GM21526 (cell line): Measurements from ENCODE around the gene MAP7D2.
A peak's percentile ranks its signal among the peaks of the same experiment; 100 is the strongest.

Source experiments
- ATAC-seq: cut with Tn5 transposase; IDR thresholded peaks from one replicate; pipeline ENCODE4 v1.9.1; 2021; ENCODE audit warnings: moderate library complexity; ENCODE audit not compliant: unreplicated experiment, low FRiP score

Gene MAP7D2

DNA sequence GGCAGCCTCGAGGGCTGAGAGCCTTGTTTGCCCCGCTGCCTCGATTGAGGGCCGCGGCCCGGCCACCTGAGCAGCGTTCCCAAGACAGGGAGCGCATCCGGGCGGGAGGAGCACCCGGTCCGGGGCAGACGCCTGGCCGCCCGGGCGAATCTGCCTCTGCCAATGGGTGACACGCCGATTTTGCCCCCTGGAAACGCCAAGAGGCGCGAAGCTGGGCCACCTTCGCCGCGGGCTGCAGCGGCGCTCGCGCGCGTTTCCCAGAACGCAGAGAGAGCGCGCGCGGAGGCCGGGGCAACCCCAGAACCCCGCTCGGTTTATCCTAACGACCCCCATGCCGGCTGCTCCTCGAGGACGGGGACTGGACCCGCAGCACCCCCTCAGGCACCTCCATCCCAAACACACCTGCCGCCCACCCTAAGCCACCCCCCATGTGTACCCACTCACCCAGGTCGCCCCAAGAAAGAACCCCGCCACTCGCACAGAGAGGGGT, 575 bp downstream of the MAP7D2 start:
- ATAC-seq, result no peak

DNA sequence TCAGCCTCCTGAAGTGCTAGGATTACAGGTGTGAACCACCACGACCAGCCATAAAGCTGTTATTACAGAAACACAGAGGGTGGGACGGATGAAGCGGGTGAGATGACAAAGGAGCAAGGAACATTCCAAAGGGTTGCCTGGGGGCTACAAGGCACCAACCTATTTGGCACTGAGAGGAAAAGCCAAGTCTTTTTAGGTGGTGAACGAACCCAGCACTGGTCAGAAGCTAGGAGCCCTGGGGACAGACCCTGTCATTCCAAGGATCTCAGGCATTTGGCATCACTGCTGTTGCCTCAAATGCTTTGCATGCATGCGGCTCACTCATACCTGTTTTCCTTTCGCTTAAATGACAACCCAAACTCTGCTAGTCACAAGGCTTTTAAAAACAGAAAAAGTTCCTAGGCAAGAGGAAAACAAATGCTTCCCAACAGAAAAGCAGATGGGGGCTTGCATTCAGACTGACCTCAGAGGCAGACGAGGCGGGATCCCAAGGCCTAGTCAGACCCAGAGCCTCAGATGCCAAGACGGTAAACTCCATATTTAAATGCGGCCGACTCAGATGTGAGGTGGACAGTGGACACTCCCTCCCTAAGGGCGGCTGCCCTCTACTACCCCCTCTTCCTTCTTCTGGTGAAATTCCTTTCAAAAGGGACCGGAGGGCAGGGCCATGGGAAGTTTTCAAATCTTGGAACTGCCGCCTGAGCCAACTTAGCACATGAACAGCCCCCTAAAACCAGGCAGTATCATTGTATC, 4.5 kb downstream of the MAP7D2 start:
- ATAC-seq, result no peak

DNA sequence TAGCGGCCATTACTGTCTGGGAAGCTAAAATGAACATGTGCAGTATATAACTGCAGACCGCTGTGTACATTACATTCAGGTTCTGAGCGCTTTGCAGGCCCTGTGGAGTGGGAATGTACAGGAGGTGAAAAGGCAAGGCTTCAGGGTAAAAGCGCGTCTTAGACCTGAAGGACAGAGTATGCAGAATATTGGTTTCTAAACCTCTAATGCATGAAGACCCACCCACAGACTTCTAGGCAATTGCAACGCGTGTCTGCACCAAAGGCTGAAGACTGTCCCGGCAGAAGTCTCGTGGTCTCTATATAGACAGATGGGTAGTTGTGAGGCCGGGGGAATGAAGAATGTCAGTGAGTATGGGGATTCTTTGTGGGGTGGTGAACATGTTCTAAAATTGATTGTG, 5.4 kb downstream of the MAP7D2 start:
- no peak for ATAC-seq

DNA sequence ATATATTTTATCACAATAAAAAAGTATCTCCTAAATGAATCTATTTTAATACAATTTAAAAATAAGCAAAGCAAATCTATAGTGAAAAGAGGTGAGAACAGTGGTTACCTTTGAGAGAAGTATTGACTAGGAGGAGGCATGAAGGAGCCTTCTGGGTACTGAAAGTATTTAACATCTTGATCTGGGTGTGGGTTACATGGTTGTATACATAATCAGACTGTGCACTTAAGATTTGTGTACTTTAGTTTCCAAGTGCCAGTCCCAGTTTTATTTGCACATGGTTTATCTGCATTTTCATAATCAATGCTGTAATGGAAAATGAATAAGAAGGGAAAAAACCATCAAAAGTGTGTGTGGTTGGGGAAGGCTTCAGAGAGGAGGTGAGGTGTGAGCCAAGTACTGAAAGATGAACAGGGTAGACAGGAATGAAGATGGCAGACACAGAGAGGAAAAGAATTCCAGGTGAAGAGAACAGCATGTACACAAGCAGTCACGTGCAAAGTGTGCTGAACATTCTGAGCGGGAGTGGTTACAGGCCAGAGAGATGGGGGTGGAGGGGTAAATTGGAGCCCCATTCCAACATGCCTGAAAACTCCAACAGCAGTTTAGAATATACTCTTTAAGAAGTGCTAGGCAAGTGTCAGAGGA, 14.6 kb downstream of the MAP7D2 start:
- no peak for ATAC-seq

DNA sequence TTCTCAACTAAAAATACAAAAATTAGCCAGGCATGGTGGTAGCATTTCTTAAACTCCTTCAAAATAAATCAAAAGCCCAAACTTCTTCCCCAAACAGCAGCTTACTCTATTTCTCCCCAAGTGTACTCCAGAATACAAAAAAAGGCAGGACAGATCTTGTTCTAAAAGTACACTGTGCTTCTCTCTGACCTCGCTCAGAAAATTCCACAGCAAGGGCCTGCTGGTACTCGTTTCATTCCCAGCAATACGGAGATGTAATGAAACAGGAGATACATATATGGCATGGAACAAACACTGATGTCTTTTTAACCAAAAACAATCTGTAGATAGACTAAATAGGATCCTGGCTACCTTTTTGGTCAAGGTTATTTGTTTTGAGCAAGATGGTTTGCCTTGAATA, 25.2 kb downstream of the MAP7D2 start:
- no peak for ATAC-seq

DNA sequence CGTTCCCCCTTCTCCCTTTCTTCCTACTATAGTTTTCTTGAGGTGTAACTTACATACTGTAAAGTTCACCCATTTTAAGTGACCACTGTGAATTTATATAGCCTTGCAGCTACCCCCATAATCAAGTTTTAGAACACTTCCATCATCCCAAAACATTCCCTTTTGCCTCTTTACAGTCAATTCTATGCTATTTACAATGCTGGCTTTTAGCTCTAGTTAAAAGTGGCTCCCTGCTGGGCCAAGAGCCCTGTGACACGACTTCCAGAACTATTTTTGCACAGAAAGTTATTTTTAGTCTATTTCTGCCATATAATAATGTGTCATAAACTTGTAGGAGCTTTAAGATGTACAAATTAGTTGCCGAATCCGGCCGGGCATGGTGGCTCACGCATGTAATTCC, 26.9 kb downstream of the MAP7D2 start:
- no peak for ATAC-seq

DNA sequence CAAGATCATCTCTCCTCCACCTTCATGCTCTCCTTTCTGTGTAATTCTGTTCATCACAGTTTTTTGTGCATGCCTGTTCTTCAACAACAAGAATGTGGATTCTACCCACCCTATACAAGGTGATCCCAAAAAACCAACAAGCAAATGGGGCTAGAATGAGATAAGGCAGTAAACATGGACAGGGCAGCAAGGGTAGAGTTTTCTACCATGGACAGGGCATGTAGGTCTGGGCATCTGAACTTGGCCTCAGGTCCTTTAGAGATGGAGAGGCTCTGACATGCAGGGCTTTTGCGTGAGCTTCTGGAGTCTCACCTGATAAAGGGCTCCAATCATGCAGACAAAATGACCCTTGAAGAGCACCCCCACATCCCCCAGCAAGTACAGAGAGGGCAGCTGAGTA, 36.4 kb downstream of the MAP7D2 start:
- no peak for ATAC-seq

DNA sequence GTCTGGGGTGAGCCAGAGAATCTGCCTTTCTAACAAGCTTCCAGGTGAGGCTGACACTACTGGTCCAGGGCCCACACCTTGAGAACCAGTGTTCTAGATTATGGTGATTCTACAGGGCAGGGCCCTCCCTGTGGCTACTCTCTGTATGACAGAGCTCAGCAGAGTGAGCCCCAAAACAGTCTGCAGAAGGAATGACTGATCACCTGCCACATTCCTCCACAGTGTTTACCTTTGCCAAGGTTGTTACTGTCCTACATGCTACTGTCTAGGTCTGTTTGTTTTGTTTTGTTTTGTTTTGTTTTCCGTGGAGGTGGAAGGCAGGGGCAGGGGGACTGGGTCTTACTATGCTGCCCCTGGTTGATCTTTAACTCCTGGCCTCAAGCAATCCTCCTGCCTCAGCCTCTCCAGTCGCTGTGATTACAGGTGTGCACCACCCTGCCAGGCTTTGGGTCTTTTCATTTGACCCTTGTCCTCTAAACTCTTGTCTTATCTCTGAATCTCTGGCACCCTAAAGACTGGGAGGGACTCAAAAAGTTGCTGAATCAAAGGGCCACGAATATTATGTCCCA, 45.1 kb downstream of the MAP7D2 start:
- no peak for ATAC-seq

DNA sequence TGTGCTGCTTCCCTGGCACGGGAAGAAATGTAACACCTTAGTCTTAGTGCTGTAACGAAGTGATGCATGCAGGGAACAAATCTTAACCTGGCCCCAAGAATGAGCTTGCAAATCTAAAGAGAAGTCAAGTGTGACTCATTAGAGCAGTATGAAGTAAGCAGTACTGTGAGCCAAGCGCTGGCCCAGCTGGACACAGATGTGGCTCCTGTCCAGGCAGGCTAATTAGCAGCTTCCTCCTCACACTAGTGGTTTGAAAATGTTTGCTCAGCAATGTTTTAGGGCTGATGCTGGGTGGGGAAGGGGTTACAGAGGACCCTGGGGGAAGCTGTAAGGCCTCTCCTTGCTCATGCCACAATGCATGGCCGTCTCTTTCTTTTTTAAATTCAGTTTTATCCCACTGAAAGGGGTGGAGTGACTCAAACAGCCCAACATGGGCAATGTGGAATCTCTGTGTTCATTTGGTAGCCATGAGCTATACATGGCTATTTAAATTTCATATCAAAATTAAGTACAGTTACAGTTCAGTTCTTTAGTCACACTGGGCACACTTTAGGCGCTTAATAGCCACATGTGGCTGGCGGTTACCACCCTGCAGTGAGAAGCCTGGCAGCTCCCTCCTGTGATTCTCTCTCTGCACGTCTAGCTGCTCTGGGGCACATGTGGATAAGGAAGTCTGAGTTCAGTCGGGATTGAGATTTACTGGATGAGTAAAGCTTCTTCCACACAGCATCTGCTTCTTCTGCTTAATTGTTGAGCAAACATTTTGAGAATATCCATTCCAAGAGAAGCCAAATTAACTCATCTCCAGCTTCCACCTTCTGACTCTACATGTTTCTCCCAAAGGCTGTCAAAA, 48.8 kb downstream of the MAP7D2 start:
- ATAC-seq, result no peak

DNA sequence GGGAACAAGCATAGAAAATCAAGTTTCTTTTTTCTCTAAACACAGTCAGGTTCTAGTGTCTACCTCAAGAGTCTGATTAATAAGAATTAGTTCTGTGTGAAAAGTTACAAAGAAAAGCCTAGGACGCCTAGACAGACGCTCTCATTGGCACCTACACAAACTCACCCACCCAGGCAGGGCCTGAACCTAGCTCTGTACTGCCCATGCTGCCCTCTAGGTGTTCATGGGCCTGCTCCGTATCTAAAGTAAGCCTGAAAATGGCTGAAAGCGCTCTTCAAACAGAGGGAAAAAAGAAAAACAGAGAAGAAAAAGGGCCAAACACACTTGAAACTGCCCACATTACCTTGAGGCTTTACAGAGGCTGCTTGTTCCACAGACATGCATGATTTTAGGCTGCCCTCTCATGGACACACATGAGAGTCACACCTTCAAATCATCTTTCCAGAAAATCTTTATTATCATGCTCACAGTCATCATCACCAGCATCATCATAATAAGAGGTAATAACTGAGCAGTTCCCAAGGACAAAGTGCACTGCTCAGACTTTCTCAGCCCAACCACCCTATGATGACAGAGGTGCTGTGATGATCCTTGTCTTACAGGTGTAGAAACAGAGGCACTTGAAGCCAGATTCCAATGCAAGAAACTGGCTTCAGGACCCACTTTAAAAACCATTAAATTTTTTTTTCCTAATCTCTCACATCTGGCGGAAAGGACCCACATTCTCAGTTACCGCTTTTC, 49.6 kb downstream of the MAP7D2 start:
- peak; percentile 70 for ATAC-seq

DNA sequence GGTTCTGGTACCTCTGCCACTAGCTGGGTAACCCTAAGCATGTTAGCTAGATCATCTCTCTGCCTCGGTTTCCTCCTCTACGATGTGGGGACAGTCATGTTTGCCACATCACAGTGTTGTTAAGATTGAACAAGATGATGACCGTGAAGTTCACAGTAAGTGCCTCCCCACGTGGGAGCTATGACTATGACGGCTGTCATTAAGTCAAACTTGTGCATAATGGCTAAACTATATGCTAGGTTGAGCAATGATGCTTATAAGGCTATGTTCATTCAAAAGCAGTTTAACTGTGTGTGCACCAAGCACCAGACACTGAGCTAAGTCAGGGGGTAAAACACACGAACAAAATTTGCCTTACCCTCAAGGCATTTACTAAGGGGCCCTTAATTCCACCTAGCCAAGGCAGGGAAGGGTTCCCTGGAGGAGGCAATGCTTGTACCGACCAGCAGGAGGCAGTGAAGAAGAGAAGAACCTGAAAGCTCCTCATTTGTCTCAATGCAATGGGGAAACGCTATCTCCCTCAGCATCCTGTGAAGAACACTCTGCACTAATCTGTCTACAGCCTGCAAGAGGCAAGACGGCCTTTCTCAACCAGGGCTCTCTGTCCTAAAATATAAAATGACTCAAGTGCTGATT, 52.9 kb downstream of the MAP7D2 start:
- ATAC-seq, result no peak

DNA sequence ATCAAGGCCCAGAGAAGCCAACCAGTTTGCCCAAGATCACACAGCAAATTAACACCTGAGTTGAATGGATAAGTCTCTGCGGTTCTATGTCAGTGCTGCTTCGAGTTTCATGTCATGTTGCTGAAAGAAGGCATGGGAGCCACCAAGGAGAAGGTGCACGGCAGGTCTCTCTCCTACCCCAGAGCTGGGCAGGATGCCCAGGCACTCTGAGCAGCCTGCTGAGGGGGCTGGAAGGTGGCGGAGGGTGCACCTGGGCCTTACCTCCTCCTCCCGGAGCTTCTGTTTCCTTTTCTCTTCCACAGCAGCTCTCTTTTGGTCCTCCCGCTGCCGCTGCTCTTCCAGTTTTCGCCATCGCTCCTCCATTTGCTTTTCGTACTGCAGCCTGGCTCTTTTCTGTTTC, 53.6 kb downstream of the MAP7D2 start:
- ATAC-seq, result no peak

DNA sequence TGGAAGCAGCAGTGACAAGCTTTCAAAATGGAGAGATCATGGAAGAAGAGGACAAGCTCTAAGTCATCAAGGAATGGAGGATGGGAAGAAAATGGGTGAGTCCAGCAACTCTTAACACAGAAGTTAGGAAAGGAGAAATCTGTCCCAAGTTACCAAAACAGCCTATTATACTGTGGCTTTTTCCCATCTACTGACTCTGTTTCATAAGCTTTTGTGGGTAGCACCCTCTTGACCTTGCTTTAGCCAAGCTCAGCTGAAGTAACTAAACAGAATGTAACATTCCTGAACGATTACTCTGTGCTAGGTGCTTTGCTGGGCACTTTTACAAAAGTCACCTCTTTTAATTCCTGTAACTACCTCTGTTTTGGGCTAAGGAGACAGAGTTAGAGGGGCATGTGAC, 54.9 kb downstream of the MAP7D2 start:
- no peak for ATAC-seq

DNA sequence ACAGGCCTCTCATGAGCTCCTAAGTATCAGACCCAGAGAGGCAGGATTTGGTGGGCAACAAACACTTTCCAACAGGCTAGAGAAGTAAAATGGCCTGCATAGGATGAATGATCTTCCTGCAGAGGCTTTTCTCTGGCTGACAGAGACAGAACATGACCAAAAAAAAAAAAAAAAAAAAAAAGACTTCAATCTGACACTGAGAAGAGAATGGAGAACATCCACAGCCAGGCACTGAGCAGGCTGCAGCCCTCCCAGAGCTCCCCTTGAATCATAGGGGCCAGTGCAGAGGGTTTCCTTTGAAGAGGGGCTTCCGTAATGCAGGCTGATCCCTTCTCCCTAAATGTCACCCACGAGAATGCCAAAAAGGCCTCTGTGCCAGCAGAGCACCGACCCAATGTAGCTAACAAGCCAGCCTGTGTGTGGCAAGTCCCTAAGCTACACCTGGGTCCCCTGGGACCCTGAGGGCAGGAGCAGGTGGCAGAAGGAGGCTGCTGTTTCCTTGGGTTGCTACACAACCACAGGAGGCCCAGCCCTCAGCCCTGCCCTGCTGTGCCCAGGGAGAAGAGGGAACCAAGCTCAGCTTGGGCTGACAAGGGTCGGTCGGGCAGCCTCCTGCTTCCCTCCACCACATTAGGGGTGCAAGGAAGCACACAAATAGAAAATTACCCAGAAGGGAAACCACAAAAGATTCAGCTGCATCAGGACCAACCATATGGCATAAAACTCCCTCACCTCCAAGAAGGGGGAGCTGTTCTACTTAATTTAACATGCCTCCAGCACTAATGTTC, 55.6 kb downstream of the MAP7D2 start:
- no peak for ATAC-seq

DNA sequence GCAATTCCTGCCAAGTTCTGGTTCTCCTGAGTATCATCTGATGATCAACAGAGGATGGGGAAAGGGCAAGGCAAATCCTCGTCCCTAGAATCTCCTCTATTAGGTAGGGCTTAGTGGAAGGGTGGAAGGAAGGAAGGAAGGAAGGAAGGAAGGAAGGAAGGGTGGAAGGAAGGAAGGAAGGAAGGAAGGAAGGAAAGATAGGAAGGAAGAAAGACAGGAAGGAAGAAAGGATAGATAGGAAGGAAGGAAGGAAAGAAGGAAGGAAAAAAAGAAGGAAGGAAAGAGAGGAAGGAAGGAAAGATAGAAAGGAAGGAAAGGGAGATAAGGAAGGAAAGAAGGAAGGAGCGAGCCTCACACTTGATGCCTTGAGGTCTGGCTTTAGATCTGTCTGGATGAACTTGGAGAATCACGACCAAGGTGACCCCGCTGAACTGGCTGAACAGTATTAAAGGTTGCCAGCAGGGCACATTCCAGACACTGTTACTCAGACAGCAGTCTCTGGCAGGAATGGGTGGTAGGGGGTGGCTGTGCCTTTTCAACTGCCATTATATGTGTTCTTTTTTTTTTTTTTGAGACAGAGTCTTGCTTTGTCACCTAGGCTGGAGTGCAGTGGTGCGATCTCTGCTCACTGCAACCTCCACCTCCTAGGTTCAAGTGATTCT, 57.1 kb downstream of the MAP7D2 start:
- ATAC-seq, result no peak

DNA sequence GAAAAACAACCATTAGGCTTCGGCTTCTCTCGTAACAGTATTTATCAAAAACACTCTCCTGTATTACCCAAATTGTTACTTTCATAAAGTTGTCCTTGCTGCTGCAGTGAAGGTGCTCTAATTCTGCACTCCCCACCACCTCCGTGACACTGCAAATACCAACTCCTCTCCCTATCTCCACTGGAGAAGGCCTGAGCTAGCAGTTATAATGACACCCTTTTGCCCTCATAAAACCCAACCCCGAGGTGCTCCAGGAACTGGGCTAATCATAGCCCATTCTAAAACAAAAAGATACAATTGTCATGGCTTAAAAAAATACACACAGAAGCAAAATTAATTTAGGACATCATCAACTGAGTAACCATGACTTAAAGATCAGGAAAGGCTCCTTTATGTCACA, 59.2 kb downstream of the MAP7D2 start:
- ATAC-seq, result no peak

DNA sequence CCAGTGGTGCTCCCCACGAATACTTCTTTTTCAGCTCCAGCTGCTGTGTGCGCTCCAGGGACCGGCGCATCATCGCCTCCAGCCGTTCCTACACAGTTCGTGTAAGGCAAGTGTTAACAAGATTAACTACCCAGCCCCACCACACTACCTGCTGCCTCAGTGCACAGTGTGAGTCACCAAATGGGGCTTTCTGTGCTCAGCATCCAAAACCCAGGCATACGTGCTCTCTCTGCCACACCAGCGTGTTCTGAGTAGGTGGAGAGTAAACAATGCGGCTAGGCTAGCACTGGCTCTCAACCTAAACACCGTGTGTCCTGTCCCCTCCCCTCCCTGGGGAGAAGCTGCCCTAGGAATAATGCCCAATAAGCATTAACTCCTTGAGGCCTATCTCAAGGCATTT, 60.0 kb downstream of the MAP7D2 start:
- ATAC-seq, result no peak

DNA sequence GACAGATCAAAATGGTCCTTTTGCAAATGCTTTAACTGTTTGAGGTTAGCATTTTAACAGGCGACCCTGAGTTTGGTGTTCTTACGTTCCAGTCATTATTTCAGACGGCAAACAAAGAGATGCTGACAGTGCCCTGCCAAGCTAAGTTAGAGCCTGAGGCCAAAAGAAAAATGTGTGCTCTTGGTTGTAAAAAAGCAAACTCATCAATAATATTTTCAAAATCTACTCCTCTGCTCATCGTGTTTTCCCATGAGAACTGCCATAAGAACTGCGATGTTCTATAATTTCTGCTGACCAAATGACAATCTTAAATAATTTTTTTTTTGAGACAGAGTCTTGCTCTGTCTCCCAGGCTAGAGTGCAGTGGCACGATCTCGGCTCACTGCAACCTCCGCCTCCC, 63.2 kb downstream of the MAP7D2 start:
- no peak for ATAC-seq

DNA sequence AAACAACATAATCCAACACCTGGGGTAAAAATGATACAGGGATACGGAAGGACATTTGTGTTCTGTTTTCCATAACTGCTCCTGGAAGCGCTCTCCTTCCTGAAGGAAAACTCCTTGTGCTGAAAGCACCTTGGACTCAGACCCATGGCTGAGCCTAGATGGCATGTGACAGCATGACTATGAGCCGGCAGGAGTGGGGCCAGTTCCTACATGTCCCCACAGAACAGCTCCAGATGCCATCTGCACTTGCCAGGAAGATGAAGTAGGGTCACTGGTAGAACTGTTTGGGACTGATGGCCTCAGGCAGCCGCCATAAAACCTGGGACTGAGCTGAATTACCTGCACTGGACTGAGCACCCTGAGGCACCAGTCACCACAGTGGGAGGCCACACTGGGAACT, 69.8 kb downstream of the MAP7D2 start:
- ATAC-seq, result no peak
